CD4-positive, alpha-beta T cell treated with Interleukin-6 at 100 ng/mL for 8 hours (primary cell): ENCODE results near the gene GNL3L.
A peak's percentile ranks its signal among the peaks of the same experiment; 100 is the strongest.
"Not testable (repeated sequence)": the region's sequence is repeated elsewhere in the genome, so short reads cannot be mapped to it uniquely, and the experiment has no call there.

Experiments
- DNase-seq: peaks from one replicate; pipeline ENCODE4 v3.0.0-alpha.2; 2020; ENCODE audit warnings: mixed read lengths, low spot score

GNL3L gene

GRCh38 chrX:54529552-54530356, at the start of gene GNL3L:
TSS of gene GNL3L (plus strand) at chrX:54530219. CDS start at chrX:54532567, 2,348 bp downstream.
- DNase-seq = peak; percentile 88

- DNase-seq = no peak
These were observed 47.0 kb upstream of the GNL3L start for GRCh38 chrX:54482839-54483593.

GRCh38 chrX:54483946-54484345, 46.1 kb upstream of the GNL3L start:
- DNase-seq = no peak

GRCh38 chrX:54484666-54485065, 45.4 kb upstream of the GNL3L start:
- DNase-seq = no peak

- not testable (repeated sequence) for DNase-seq
These were observed 40.2 kb upstream of the GNL3L start for GRCh38 chrX:54489819-54490218.

GRCh38 chrX:54492340-54492739, 37.7 kb upstream of the GNL3L start:
- DNase-seq = no peak

GRCh38 chrX:54494166-54494988, 35.6 kb upstream of the GNL3L start:
- DNase-seq = no peak

- no peak for DNase-seq
These were observed 34.8 kb upstream of the GNL3L start for GRCh38 chrX:54494989-54495813.

GRCh38 chrX:54495814-54496516, 34.1 kb upstream of the GNL3L start, which contains the start of gene FGD1:
TSS of gene FGD1 (minus strand) at chrX:54496234. CDS start at chrX:54495432, 802 bp downstream.
- peak; percentile 17 for DNase-seq

GRCh38 chrX:54496517-54496852, 33.5 kb upstream of the GNL3L start:
- no peak for DNase-seq

GRCh38 chrX:54496936-54497335, 33.1 kb upstream of the GNL3L start:
- no peak for DNase-seq

GRCh38 chrX:54509400-54509799, 20.6 kb upstream of the GNL3L start:
- no peak for DNase-seq

GRCh38 chrX:54529151-54529550, 868 bp upstream of the GNL3L start:
- no peak for DNase-seq

- no peak for DNase-seq
These were observed 410 bp downstream of the GNL3L start for GRCh38 chrX:54530357-54530900.

GRCh38 chrX:54534271-54534670, 4.3 kb downstream of the GNL3L start:
- no peak for DNase-seq

GRCh38 chrX:54540289-54540688, 10.3 kb downstream of the GNL3L start:
- DNase-seq = no peak

- DNase-seq = not testable (repeated sequence)
These were observed 12.2 kb downstream of the GNL3L start for GRCh38 chrX:54542239-54542638.

- DNase-seq = no peak
These were observed 20.8 kb downstream of the GNL3L start for GRCh38 chrX:54550821-54551220.

GRCh38 chrX:54551801-54552200, 21.8 kb downstream of the GNL3L start:
- DNase-seq = no peak

GRCh38 chrX:54555006-54555405, 25.0 kb downstream of the GNL3L start:
- DNase-seq = not testable (repeated sequence)

GRCh38 chrX:54560411-54560810, 30.4 kb downstream of the GNL3L start:
- DNase-seq = no peak
